Stomach (tissue), 4 donors: Measurements from ENCODE around the gene LEKR1.

Experiments
- CTCF ChIP-seq, 7 experiments: fragments of 450-650 bp in 4 of 7; fragments of 200-600 bp in 3 of 7; sonication (generic) in 3 of 7; IDR thresholded peaks; one replicate each; pipeline ENCODE4 v1.5.1; 2016 to 2019; ENCODE audit warnings: antibody characterized with exemption in 7 of 7, control low read depth in 2 of 7, mild to moderate bottlenecking in 1 of 7
- EP300 ChIP-seq: sonication (generic); formaldehyde crosslinking; IDR thresholded peaks from one replicate; pipeline ENCODE4 v1.6.1; 2017; ENCODE audit warnings: antibody characterized with exemption
- POLR2AphosphoS5 ChIP-seq, 3 donors: sonication (generic); formaldehyde crosslinking; IDR thresholded peaks; one replicate each; pipeline ENCODE4 v1.6.1; 2016; ENCODE audit warnings: antibody characterized with exemption in 3 of 3

- no peak for TF ChIP-seq CTCF (IDR thresholded peaks at IDR 0.05)
- no peak for TF ChIP-seq POLR2AphosphoS5 (IDR thresholded peaks at IDR 0.05)
- no peak for TF ChIP-seq EP300
These were observed 235.1 kb downstream of the LEKR1 start for GRCh38 chr3:157061265-157061664.
